ENCODE results near the gene GUCY1A1. TPM values are rescaled to one million over a fixed set of nuclear protein-coding genes. Genes with fewer than 3 reads are reported as not detected.
A peak's percentile ranks its signal among the peaks of the same experiment; 100 is the strongest.

The GUCY1A1 gene
- total RNA-seq, 1 donor from 2014 or later = 29.4 TPM

DNA sequence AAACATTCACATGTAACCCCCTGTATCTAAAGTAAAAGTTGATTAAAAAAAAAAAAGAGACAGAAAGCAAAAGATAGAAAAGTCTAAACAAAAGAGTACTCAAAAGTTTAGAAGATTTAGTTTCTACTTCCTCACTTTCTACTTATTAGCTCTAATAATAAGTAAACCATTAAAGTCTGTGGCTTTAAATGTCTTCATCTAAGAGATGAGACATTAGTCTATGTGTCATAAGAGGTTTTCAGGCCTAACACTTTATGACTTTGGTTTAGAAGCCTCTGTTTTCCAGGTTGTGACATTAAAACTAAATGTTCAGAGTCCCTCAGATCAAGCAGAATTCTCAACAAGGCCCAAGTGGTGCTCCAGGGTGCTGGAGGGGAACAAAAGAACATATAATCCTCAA lies 42.2 kb upstream of the GUCY1A1 start:
- no peaks in the 10 kb centered on the region for H3K9me3 Mint-ChIP-seq (ENCODE audit: low read depth)
- TF ChIP-seq, protein P1, sequence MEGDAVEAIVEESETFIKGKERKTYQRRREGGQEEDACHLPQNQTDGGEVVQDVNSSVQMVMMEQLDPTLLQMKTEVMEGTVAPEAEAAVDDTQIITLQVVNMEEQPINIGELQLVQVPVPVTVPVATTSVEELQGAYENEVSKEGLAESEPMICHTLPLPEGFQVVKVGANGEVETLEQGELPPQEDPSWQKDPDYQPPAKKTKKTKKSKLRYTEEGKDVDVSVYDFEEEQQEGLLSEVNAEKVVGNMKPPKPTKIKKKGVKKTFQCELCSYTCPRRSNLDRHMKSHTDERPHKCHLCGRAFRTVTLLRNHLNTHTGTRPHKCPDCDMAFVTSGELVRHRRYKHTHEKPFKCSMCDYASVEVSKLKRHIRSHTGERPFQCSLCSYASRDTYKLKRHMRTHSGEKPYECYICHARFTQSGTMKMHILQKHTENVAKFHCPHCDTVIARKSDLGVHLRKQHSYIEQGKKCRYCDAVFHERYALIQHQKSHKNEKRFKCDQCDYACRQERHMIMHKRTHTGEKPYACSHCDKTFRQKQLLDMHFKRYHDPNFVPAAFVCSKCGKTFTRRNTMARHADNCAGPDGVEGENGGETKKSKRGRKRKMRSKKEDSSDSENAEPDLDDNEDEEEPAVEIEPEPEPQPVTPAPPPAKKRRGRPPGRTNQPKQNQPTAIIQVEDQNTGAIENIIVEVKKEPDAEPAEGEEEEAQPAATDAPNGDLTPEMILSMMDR (IDR thresholded peaks at IDR 0.05) = no peak
- peaks cover 39% of the 10 kb centered on the region for H3K4me1 Mint-ChIP-seq (ENCODE audit: low read depth)
- DNase-seq (ENCODE audit: low spot score) = no peak
- no peaks in the 10 kb centered on the region for H3K36me3 Mint-ChIP-seq (ENCODE audit: low read depth)
- no peak overlapping the region for H3K4me3 Mint-ChIP-seq (ENCODE audit: unreplicated experiment)
- H3K27ac Mint-ChIP-seq (ENCODE audit: unreplicated experiment) = no peak overlapping the region
- H3K27me3 Mint-ChIP-seq (ENCODE audit: low read depth) = no peaks in the 10 kb centered on the region

DNA sequence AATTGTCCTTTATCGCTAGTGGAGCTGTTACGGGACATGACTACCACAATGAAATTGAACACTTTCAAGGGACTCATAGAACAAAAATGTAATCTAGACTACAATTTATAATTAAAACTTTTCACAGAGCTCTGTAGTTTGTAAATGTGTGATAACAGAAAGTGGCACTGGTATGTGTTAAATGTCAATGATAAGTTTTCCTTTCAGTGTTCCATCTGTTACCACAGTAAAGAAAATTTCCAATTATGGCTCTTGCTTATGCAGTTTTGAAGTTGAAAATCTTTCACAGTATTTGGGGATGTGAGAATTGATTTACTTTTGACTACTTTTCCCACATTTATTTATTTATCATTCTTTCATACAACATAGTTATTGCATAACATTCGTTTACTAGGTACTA lies 40.1 kb upstream of the GUCY1A1 start:
- Mint-ChIP-seq H3K27me3 (ENCODE audit: low read depth) (no peaks in the 10 kb centered on the region), H3K9me3 (ENCODE audit: low read depth) (no peaks in the 10 kb centered on the region), H3K4me1 (ENCODE audit: low read depth) (peaks cover 41% of the 10 kb centered on the region), H3K36me3 (ENCODE audit: low read depth) (no peaks in the 10 kb centered on the region), H3K27ac (ENCODE audit: unreplicated experiment) (no peak overlapping the region), H3K4me3 (ENCODE audit: unreplicated experiment) (no peak overlapping the region)
- no peak for DNase-seq (ENCODE audit: low spot score)
- TF ChIP-seq, protein P1 (IDR thresholded peaks at IDR 0.05) = no peak

DNA sequence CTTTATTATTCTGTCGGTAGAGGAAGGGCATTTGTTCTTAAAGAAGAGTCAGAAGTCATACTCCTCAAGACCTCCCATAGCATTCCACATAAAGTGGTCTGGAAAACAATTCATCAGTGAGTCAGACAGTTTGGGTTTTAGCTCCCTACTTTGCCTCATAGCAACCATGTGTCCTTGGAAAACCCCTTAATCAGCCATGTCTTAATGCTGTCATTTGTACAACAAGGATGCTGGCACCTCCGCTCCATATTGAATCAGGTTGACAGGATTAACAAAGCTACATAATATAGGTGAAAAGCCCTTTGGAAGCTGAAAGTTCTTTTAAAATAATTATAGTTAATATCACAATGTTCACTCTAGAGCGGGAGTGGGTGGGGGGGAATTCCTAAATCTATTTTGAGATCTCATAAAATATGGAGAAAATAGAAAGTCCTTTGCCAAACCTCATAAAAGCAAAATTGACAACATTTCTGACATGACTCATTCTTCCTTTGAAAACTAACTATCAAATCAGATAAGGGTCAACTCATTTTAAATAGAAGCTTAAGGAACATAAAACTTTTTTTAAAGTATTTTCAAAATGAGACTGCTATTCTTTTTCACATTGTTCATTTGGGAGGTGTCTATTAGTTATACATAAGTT lies 37.3 kb upstream of the GUCY1A1 start:
- H3K36me3 Mint-ChIP-seq (ENCODE audit: low read depth) = no peaks in the 10 kb centered on the region
- TF ChIP-seq, protein P1 (IDR thresholded peaks at IDR 0.05) = no peak
- no peak overlapping the region for H3K4me3 Mint-ChIP-seq (ENCODE audit: unreplicated experiment)
- DNase-seq (ENCODE audit: low spot score) = no peak
- no peaks in the 10 kb centered on the region for H3K9me3 Mint-ChIP-seq (ENCODE audit: low read depth)
- no peaks in the 10 kb centered on the region for H3K27me3 Mint-ChIP-seq (ENCODE audit: low read depth)
- H3K27ac Mint-ChIP-seq (ENCODE audit: unreplicated experiment) = peak overlapping the region; percentile 52
- H3K4me1 Mint-ChIP-seq (ENCODE audit: low read depth) = peaks cover 28% of the 10 kb centered on the region

DNA sequence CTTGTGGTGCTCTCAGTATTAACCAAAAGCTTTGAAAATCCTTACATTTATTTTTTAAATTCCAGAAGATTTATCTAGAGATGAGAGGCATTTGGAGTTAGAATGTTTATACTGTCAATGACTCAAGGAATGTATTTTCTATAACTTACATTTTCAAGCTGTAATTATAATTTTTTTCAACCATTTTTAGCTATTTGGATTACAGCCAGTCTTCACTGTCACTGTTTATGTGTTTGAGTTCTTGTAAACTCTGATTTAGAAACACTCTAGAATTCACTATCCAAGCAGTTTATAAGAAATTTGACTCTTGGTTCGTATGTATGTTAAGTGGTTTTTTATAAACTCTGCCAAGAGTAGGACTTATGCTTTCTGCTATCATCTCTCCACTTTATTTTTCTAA lies 36.7 kb upstream of the GUCY1A1 start:
- TF ChIP-seq, protein P1 (IDR thresholded peaks at IDR 0.05) = no peak
- Mint-ChIP-seq H3K27me3 (ENCODE audit: low read depth) (no peaks in the 10 kb centered on the region), H3K4me3 (ENCODE audit: unreplicated experiment) (no peak overlapping the region), H3K36me3 (ENCODE audit: low read depth) (no peaks in the 10 kb centered on the region), H3K9me3 (ENCODE audit: low read depth) (no peaks in the 10 kb centered on the region), H3K27ac (ENCODE audit: unreplicated experiment) (peak overlapping the region; percentile 22), H3K4me1 (ENCODE audit: low read depth) (peaks cover 24% of the 10 kb centered on the region)
- DNase-seq (ENCODE audit: low spot score) = no peak

DNA sequence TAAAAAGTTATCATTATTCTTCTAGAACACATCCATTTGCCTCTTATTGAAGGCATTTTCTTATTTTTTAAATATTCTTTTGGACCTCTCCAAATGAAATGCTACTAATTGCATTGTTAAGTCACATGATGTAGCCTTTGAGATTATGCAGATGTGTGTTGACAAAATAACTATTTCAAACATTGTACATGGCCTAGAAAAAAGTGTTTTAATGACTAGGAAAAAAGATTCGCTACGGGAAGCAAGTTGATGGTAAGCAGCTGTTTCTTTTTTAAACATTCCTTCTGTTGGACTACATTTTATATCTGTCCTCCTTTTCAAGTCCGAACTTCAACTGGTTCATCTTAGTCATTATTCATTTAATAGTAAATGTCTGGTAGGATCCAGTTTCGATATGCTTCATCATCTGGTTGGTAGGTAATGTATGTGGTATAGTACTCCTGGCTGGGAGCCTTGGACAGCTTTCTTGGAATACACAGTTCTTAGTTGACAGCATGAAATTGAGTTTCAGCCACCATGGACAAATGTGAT lies 34.3 kb upstream of the GUCY1A1 start:
- Mint-ChIP-seq H3K4me3 (ENCODE audit: unreplicated experiment) (no peak overlapping the region), H3K9me3 (ENCODE audit: low read depth) (no peaks in the 10 kb centered on the region), H3K36me3 (ENCODE audit: low read depth) (no peaks in the 10 kb centered on the region), H3K27me3 (ENCODE audit: low read depth) (peaks cover 2% of the 10 kb centered on the region), H3K4me1 (ENCODE audit: low read depth) (peaks cover 24% of the 10 kb centered on the region), H3K27ac (ENCODE audit: unreplicated experiment) (no peak overlapping the region)
- DNase-seq (ENCODE audit: low spot score) = no peak
- TF ChIP-seq, protein P1 (IDR thresholded peaks at IDR 0.05) = no peak
